ENCODE measurements around the gene FKBP1A. TPM values are rescaled to one million over a fixed set of nuclear protein-coding genes. Genes with fewer than 3 reads are reported as not detected.

FKBP1A gene
- total RNA-seq, 1 donor from 2014 or later: 952 TPM

- Mint-ChIP-seq H3K27me3 (ENCODE audit: unreplicated experiment) (peaks cover 5% of the 10 kb centered on the region), H3K4me1 (ENCODE audit: unreplicated experiment) (peaks cover 26% of the 10 kb centered on the region), H3K4me3 (ENCODE audit: unreplicated experiment) (no peak overlapping the region), H3K9me3 (ENCODE audit: unreplicated experiment) (no peaks in the 10 kb centered on the region), H3K36me3 (ENCODE audit: low read depth, unreplicated experiment) (peaks cover 5% of the 10 kb centered on the region), H3K27ac (ENCODE audit: unreplicated experiment) (no peak overlapping the region)
- TF ChIP-seq CTCF (IDR thresholded peaks at IDR 0.05; ENCODE audit: unreplicated experiment): no peak
- DNase-seq (ENCODE audit: low spot score): no peak
Measured at GRCh38 chr20:1338096-1338495, 54.8 kb downstream of the FKBP1A start.

- Mint-ChIP-seq H3K4me3 (ENCODE audit: unreplicated experiment) (peak overlapping the region; percentile 34), H3K36me3 (ENCODE audit: low read depth, unreplicated experiment) (peaks cover 3% of the 10 kb centered on the region), H3K4me1 (ENCODE audit: unreplicated experiment) (peaks cover 26% of the 10 kb centered on the region), H3K27ac (ENCODE audit: unreplicated experiment) (peak overlapping the region; percentile 93), H3K27me3 (ENCODE audit: unreplicated experiment) (peaks cover 5% of the 10 kb centered on the region), H3K9me3 (ENCODE audit: unreplicated experiment) (no peaks in the 10 kb centered on the region)
- TF ChIP-seq CTCF (IDR thresholded peaks at IDR 0.05; ENCODE audit: unreplicated experiment): no peak
- no peak for DNase-seq (ENCODE audit: low spot score)
Measured at GRCh38 chr20:1337441-1337840, 55.4 kb downstream of the FKBP1A start.

GRCh38 chr20:1336699-1337367 lies 56.0 kb downstream of the FKBP1A start:
- H3K27me3 Mint-ChIP-seq (ENCODE audit: unreplicated experiment): peaks cover 5% of the 10 kb centered on the region
- no peak for DNase-seq (ENCODE audit: low spot score)

GRCh38 chr20:1335961-1336698 lies 56.7 kb downstream of the FKBP1A start:
- no peak overlapping the region for H3K4me3 Mint-ChIP-seq (ENCODE audit: unreplicated experiment)

More at GRCh38 chr20:1336699-1337367, 56.0 kb downstream of the FKBP1A start:
- TF ChIP-seq CTCF (IDR thresholded peaks at IDR 0.05; ENCODE audit: unreplicated experiment): no peak
- H3K27ac Mint-ChIP-seq (ENCODE audit: unreplicated experiment): peak overlapping the region; percentile 82
- H3K36me3 Mint-ChIP-seq (ENCODE audit: low read depth, unreplicated experiment): no peaks in the 10 kb centered on the region
- H3K4me1 Mint-ChIP-seq (ENCODE audit: unreplicated experiment): peaks cover 26% of the 10 kb centered on the region
- no peak overlapping the region for H3K4me3 Mint-ChIP-seq (ENCODE audit: unreplicated experiment)
- H3K9me3 Mint-ChIP-seq (ENCODE audit: unreplicated experiment): no peaks in the 10 kb centered on the region

More at GRCh38 chr20:1335961-1336698, 56.7 kb downstream of the FKBP1A start:
- no peak for TF ChIP-seq CTCF (IDR thresholded peaks at IDR 0.05; ENCODE audit: unreplicated experiment)
- Mint-ChIP-seq H3K4me1 (ENCODE audit: unreplicated experiment) (peaks cover 26% of the 10 kb centered on the region), H3K27me3 (ENCODE audit: unreplicated experiment) (peaks cover 5% of the 10 kb centered on the region), H3K27ac (ENCODE audit: unreplicated experiment) (peak overlapping the region; percentile 82), H3K9me3 (ENCODE audit: unreplicated experiment) (no peaks in the 10 kb centered on the region), H3K36me3 (ENCODE audit: low read depth, unreplicated experiment) (peaks cover 2% of the 10 kb centered on the region)
- no peak for DNase-seq (ENCODE audit: low spot score)
